ENCODE measurements around the gene SLC11A2. TPM values are rescaled to one million over a fixed set of nuclear protein-coding genes. Genes with fewer than 3 reads are reported as not detected.

Gene SLC11A2
- total and polyA plus RNA-seq, 12 donors: 10.7 to 31.3 (median 21.5) TPM

DNA sequence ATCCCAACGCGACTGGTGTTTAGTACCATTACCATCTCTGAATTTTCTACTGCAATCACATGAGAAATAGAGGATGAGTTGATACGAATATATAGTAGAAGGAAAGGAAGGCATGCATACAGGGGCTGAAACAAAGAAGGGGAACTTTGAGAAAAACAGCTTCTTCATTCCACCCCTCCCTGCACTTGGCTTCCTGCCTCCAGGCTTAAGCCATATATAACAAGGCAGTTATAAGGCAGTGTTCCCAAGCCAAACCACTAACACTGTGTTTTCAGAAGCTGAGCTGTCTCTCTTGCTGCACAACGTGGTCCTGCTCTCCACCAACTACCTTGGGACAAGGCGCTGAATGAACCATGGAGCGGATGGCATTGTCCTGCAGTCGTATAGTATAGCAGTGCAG is 32.9 kb upstream of the SLC11A2 start:
- H3K4me3 ChIP-seq: no peak overlapping the region
- TF ChIP-seq, protein P1, sequence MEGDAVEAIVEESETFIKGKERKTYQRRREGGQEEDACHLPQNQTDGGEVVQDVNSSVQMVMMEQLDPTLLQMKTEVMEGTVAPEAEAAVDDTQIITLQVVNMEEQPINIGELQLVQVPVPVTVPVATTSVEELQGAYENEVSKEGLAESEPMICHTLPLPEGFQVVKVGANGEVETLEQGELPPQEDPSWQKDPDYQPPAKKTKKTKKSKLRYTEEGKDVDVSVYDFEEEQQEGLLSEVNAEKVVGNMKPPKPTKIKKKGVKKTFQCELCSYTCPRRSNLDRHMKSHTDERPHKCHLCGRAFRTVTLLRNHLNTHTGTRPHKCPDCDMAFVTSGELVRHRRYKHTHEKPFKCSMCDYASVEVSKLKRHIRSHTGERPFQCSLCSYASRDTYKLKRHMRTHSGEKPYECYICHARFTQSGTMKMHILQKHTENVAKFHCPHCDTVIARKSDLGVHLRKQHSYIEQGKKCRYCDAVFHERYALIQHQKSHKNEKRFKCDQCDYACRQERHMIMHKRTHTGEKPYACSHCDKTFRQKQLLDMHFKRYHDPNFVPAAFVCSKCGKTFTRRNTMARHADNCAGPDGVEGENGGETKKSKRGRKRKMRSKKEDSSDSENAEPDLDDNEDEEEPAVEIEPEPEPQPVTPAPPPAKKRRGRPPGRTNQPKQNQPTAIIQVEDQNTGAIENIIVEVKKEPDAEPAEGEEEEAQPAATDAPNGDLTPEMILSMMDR (IDR thresholded peaks at IDR 0.05): no peak
- no peaks in the 10 kb centered on the region for H3K27me3 ChIP-seq
- WGBS, 2 donors: 83 to 88% methylated on average over 7 of the region's 7 CpGs
- H3K9me3 ChIP-seq: no peaks in the 10 kb centered on the region
- no peak overlapping the region for H3K27ac ChIP-seq
- H3K36me3 ChIP-seq: peaks cover 0 to 100% (median 65%) of the 10 kb centered on the region in 9 donors
- intact Hi-C loops (cut with DNase I): no loop called here
- DNase-seq (no peak), ATAC-seq (no peak)
- no peaks in the 10 kb centered on the region for H3K4me1 ChIP-seq

DNA sequence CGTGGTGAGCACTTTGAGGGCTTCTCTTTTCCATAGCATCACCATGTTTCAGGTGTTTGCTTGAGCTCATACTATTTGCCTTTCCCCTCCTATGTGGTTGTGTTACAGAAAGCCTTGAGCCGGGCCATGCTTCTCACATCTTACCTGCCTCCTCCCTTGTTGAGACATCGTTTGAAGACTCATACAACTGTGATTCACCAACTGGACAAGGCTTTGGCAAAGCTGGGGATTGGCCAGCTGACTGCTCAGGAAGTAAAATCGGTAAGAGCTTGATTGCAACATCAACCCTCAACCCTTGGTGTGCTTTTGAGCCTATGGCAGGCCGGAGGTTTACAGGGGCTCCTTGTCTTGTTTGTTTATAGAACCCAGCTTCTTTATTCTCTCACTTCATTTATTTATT is 30.1 kb upstream of the SLC11A2 start:
- Histone ChIP-seq H3K36me3 (peaks cover 0 to 100% (median 73%) of the 10 kb centered on the region in 9 donors), H3K9me3 (no peaks in the 10 kb centered on the region), H3K4me1 (no peaks in the 10 kb centered on the region), H3K27me3 (no peaks in the 10 kb centered on the region), H3K4me3 (no peak overlapping the region), H3K27ac (no peak overlapping the region)
- intact Hi-C loops (cut with DNase I): no loop called here
- ATAC-seq (no peak), DNase-seq (no peak)
- 80 to 87% methylated on average over 5 of the region's 5 CpGs for WGBS, 2 donors
- TF ChIP-seq, protein P1 (IDR thresholded peaks at IDR 0.05): no peak

DNA sequence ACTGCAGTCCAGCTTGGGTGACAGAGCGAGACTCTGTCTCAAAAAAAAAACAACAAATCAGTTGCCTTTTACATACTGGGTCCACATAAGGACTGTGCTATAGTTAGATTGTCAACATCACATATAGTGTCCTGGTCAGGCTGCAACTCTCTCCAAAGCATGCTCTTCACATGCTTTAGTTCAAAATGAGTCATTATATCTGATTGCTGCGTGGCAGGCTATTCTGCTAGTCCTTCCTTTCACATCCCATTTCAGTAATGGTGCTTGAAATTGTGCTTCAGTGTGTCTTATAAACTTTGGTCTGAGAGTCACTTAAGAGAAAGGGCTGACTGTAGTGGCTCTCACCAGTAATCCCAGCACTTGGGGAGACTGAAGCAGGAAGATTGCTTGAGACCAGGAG is 28.9 kb upstream of the SLC11A2 start:
- WGBS, 2 donors: 93% methylated on average over 2 of the region's 2 CpGs
- ATAC-seq (no peak), DNase-seq (no peak)
- H3K36me3 ChIP-seq: peaks cover 0 to 100% (median 69%) of the 10 kb centered on the region in 9 donors
- H3K27me3 ChIP-seq: no peaks in the 10 kb centered on the region
- H3K4me1 ChIP-seq: peaks cover 0 to 4% (median 0%) of the 10 kb centered on the region in 9 donors
- H3K4me3 ChIP-seq: no peak overlapping the region
- intact Hi-C loops (cut with DNase I): no loop called here
- no peaks in the 10 kb centered on the region for H3K9me3 ChIP-seq
- no peak overlapping the region for H3K27ac ChIP-seq
- TF ChIP-seq, protein P1 (IDR thresholded peaks at IDR 0.05): no peak

DNA sequence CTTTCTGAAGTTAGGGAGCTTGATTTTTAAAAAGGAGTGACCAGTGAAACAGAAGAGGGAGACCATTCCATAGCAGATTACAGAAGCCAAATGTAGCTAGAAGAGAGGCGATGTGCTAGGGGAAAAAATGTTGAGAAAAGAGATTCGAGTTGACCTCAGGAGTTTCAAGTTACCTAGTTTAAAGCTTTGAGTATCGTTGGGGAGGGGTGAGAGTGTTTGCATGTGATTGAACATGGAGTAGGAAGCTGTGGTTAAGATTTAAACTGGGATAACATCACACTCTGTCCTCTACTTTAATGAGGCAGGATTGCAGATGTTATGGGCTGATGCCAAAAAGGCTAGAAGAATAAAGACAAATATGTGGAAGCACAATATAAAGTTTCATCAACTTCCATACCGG is 25.6 kb upstream of the SLC11A2 start:
- Histone ChIP-seq H3K27ac (no peak overlapping the region), H3K4me1 (peaks cover 0 to 28% (median 21%) of the 10 kb centered on the region in 9 donors), H3K9me3 (no peaks in the 10 kb centered on the region), H3K4me3 (no peak overlapping the region), H3K36me3 (peaks cover 0 to 71% (median 39%) of the 10 kb centered on the region in 9 donors), H3K27me3 (no peaks in the 10 kb centered on the region)
- ATAC-seq (no peak), DNase-seq (no peak)
- 78 to 83% methylated on average over 4 of the region's 4 CpGs for WGBS, 2 donors
- intact Hi-C loops (cut with DNase I): no loop called here
- TF ChIP-seq, protein P1 (IDR thresholded peaks at IDR 0.05): no peak
